Measurements from ENCODE around the gene KLK13.

The KLK13 gene

DNA sequence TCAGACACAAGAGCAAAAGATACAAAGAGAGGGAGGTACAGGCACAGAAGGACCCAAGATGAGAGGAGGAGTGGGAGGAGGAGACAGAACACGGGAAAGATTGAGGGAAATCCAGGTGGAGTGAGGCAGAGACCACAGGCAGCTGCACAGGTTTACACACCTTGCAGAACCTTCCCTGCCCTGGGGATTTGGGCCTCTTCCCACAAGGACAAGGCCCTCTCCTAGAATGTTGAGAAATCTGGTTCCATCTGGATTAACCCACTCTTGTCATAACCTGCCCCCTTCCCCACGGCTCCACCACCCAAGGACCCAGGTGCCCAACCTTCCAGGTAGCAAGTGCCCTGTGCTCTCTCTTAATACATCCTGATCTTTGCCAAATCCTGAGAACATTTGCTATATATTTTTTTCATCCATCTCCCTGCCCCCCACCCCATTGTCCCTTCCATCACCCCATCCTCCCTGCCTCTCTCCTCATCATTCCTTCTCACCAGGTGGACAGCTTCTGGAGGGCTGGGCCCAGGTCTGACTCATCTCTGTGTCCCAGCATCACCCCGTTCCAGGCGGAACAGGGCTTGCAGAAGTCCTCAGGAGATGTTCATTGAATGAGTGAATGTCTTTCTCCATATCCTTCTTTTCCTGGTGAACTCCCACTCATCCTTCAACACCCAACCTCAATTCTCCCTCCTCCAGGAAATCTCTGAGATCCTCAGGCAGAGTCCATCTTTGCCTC lies 54.7 kb downstream of the KLK13 start:
- no peaks in the 10 kb centered on the region for H3K36me3 ChIP-seq (ENCODE audit: control insufficient read depth, insufficient read depth, low read length)
- H3K9me3 ChIP-seq (ENCODE audit: control insufficient read depth, insufficient read depth, low read length): no peaks in the 10 kb centered on the region
- H3K4me3 ChIP-seq (ENCODE audit: low read depth, low read length): no peak overlapping the region
- no peak overlapping the region for H3K9ac ChIP-seq (ENCODE audit: low read depth, low read length)
- no peaks in the 10 kb centered on the region for H3K4me1 ChIP-seq (ENCODE audit: control insufficient read depth, insufficient read depth, low read length)
- H3K27me3 ChIP-seq (ENCODE audit: control insufficient read depth, insufficient read depth, low read length): no peaks in the 10 kb centered on the region

DNA sequence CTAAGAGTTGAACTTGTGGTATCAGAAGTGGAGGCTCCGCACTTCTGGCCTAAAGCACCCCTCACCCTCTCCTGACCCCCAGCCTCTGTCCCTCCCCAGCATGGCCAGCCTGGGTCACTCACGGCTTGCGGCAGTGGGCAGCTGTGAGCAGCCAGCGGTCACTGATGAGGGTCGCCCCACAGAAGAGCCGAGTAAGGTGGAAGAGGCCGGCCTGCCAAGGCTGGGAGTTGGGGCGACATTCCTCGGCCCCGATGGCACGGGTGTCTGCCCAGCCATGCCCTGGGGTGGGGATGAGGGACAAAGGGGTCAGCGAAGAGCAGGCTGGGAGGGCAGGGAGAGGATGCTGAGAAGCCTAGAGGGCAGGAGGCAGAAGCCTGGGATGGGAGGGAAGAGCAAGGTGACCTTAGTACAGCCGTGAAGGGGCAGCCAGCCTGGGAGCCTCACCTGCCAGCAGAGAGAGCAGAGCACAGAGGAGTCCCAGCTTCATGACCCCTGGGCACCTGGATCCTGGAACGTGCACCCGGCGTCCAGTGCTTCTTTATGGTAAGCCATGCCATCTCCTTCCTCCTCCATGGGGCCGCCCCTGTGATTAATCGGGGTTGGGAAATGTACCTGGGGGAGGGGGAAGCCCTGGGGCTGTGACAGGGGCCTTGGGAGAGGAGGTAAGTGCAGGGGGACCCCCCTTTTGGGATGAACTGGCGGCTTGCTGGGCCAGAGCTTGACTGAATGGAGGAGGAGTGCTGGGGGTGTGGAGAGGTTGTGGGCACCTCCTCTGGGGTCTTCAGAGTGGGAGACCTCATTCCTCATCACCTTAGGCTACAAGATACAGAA lies 55.6 kb downstream of the KLK13 start:
- Histone ChIP-seq H3K4me1 (ENCODE audit: control insufficient read depth, insufficient read depth, low read length) (no peaks in the 10 kb centered on the region), H3K4me3 (ENCODE audit: low read depth, low read length) (no peak overlapping the region), H3K27me3 (ENCODE audit: control insufficient read depth, insufficient read depth, low read length) (no peaks in the 10 kb centered on the region), H3K9me3 (ENCODE audit: control insufficient read depth, insufficient read depth, low read length) (no peaks in the 10 kb centered on the region), H3K36me3 (ENCODE audit: control insufficient read depth, insufficient read depth, low read length) (no peaks in the 10 kb centered on the region), H3K9ac (ENCODE audit: low read depth, low read length) (no peak overlapping the region)

- Histone ChIP-seq H3K9ac (ENCODE audit: low read depth, low read length) (no peak overlapping the region), H3K36me3 (ENCODE audit: control insufficient read depth, insufficient read depth, low read length) (no peaks in the 10 kb centered on the region), H3K4me3 (ENCODE audit: low read depth, low read length) (no peak overlapping the region), H3K27me3 (ENCODE audit: control insufficient read depth, insufficient read depth, low read length) (no peaks in the 10 kb centered on the region), H3K4me1 (ENCODE audit: control insufficient read depth, insufficient read depth, low read length) (no peaks in the 10 kb centered on the region), H3K9me3 (ENCODE audit: control insufficient read depth, insufficient read depth, low read length) (no peaks in the 10 kb centered on the region)
Observed at GRCh38 chr19:51007488-51007887, 57.4 kb downstream of the KLK13 start.

DNA sequence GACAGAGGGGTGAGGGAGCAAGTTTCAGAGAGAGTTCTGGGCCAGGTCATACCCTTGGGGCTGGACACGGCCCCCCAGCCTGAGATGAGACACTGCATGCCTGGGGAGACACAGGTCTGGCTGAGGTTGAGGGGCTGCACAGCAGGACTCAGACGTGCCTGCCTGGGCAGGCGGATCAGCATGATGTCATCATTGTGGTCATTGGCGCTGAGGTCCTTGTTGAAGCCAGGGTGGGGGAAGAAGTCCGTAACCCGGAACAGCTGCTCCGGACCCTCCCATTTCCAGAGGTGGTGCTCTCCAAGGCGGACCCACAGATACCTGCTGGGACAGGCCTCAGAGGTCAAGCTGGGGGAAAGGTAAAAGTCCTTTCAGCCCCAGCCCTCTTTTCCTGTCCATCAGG lies 58.5 kb downstream of the KLK13 start:
- H3K4me3 ChIP-seq (ENCODE audit: low read depth, low read length): no peak overlapping the region
- H3K4me1 ChIP-seq (ENCODE audit: control insufficient read depth, insufficient read depth, low read length): no peaks in the 10 kb centered on the region
- H3K9ac ChIP-seq (ENCODE audit: low read depth, low read length): no peak overlapping the region
- no peaks in the 10 kb centered on the region for H3K9me3 ChIP-seq (ENCODE audit: control insufficient read depth, insufficient read depth, low read length)
- H3K36me3 ChIP-seq (ENCODE audit: control insufficient read depth, insufficient read depth, low read length): no peaks in the 10 kb centered on the region
- no peaks in the 10 kb centered on the region for H3K27me3 ChIP-seq (ENCODE audit: control insufficient read depth, insufficient read depth, low read length)
